HepG2 (cell line): ENCODE results near the gene RING1. TPM values are rescaled to one million over a fixed set of nuclear protein-coding genes. Genes with fewer than 3 reads are reported as not detected.

Experiments
- CCAR2 ChIP-seq: fragments of 200-400 bp; formaldehyde crosslinking; optimal IDR thresholded peaks from 2 replicates; pipeline ENCODE3; 2018; ENCODE audit warnings: low read depth, mild to moderate bottlenecking, low read length, moderate library complexity
- CHD4 ChIP-seq: fragments of 200-600 bp; sonication (generic); IDR thresholded peaks from 2 replicates; pipeline ENCODE4 v1.7.0; 2017; ENCODE audit warnings: mild to moderate bottlenecking, low read length, borderline replicate concordance
- ELF3 ChIP-seq: IDR thresholded peaks from 2 replicates; pipeline ENCODE4 v1.6.1; 2016; ENCODE audit warnings: missing genetic modification reagents, missing compliant biosample characterization
- GATA4 ChIP-seq: sonication (generic); IDR thresholded peaks from 2 replicates; pipeline ENCODE4 v1.6.1; 2016; ENCODE audit warnings: antibody characterized with exemption, low read depth, borderline replicate concordance
- GFI1 ChIP-seq: sonication (generic); formaldehyde crosslinking; IDR thresholded peaks from 2 replicates; pipeline ENCODE4 v1.5.0; 2020; ENCODE audit warnings: missing genetic modification reagents, mild to moderate bottlenecking, borderline replicate concordance
- KLF13 ChIP-seq: sonication (generic); formaldehyde crosslinking; IDR thresholded peaks from 2 replicates; pipeline ENCODE4 v1.4.0; 2020; ENCODE audit warnings: mild to moderate bottlenecking, missing genetic modification reagents
- MATR3 ChIP-seq: sonication (generic); formaldehyde crosslinking; IDR thresholded peaks from 2 replicates; pipeline ENCODE4 v1.4.0; 2020; ENCODE audit warnings: missing genetic modification reagents
- NR2C2 ChIP-seq: sonication (generic); formaldehyde crosslinking; IDR thresholded peaks from 2 replicates; pipeline ENCODE4 v1.4.0; 2020; ENCODE audit warnings: missing genetic modification reagents, mild to moderate bottlenecking, moderate library complexity, borderline replicate concordance
- PITX1 ChIP-seq: sonication (generic); formaldehyde crosslinking; IDR thresholded peaks from 2 replicates; pipeline ENCODE4 v1.5.1; 2020; ENCODE audit warnings: mild to moderate bottlenecking, missing genetic modification reagents
- PTBP1 ChIP-seq: fragments of 200-400 bp; formaldehyde crosslinking; IDR thresholded peaks from 2 replicates; pipeline ENCODE4 v1.6.1; 2018; ENCODE audit warnings: low read length, low read depth; ENCODE audit not compliant: poor library complexity, severe bottlenecking
- RNF2 ChIP-seq: fragments of 450-650 bp; conservative IDR thresholded peaks from 2 replicates; pipeline ENCODE4 v1.6.1; 2016; ENCODE audit warnings: low read depth
- SRSF9 ChIP-seq: fragments of 200-400 bp; formaldehyde crosslinking; IDR thresholded peaks from 2 replicates; pipeline ENCODE4 v1.6.1; 2018; ENCODE audit warnings: borderline replicate concordance, mild to moderate bottlenecking, low read depth, low read length; ENCODE audit not compliant: insufficient read depth, poor library complexity, severe bottlenecking
- ZNF652 ChIP-seq: IDR thresholded peaks from 2 replicates; pipeline ENCODE4 v1.6.1; 2016; ENCODE audit warnings: low read depth, borderline replicate concordance
- ZNF790 ChIP-seq: sonication (generic); formaldehyde crosslinking; IDR thresholded peaks from 2 replicates; pipeline ENCODE4 v1.8.0; 2022; ENCODE audit warnings: missing genetic modification reagents, mild to moderate bottlenecking, borderline replicate concordance
- polyA plus RNA-seq, 8 experiments: library from polyadenylated mRNA; depleted of rRNA in 3 of 8; stranded (reverse) in 7 of 8; unstranded in 1 of 8; fragments of >200 nt; fragmentation: Illumina TruSeq in 4 of 8; extraction: Trizol in 4 of 8; gene quantifications; 2 replicates each; pipeline versions ENCODE4 v1.2.1 to v1.2.3, GENCODE V29; 2011 to 2016; ENCODE audit warnings: low read depth in 4 of 8, missing spikeins in 1 of 8, mixed read lengths in 1 of 8; ENCODE audit not compliant: insufficient read depth in 1 of 8
- total RNA-seq, 5 experiments: library from RNA; depleted of rRNA; stranded (reverse); fragments of >200 nt; fragmentation: Illumina TruSeq; extraction: Trizol; gene quantifications; 2 replicates each; pipeline ENCODE4 v1.2.3, GENCODE V29; 2016; ENCODE audit warnings: low read depth in 1 of 5
- TF ChIP-seq, protein P1 (sequence below): sonication (generic); formaldehyde crosslinking; IDR thresholded peaks from 2 replicates; pipeline ENCODE4 v1.8.1; 2022; ENCODE audit warnings: low read depth, mild to moderate bottlenecking, missing genetic modification reagents
- TF ChIP-seq, protein P2 (sequence below): sonication (generic); formaldehyde crosslinking; IDR thresholded peaks from 2 replicates; pipeline ENCODE4 v1.4.0; 2020; ENCODE audit warnings: mild to moderate bottlenecking, missing genetic modification reagents
- TF ChIP-seq, protein P3 (sequence below): sonication (generic); formaldehyde crosslinking; IDR thresholded peaks from 2 replicates; pipeline ENCODE4 v1.5.0; 2020; ENCODE audit warnings: missing genetic modification reagents, mild to moderate bottlenecking, borderline replicate concordance
- TF ChIP-seq, protein P4 (sequence below): sonication (generic); formaldehyde crosslinking; conservative IDR thresholded peaks from 2 replicates; pipeline ENCODE4 v1.4.0; 2020; ENCODE audit warnings: missing genetic modification reagents
- TF ChIP-seq, protein P5 (sequence below): IDR thresholded peaks from 2 replicates; pipeline ENCODE4 v1.6.1; 2012; ENCODE audit warnings: low read depth, low read length, improper control_type of control experiment

RING1 gene
- total and polyA plus RNA-seq, 2 of the 13 experiments (the other 11 are each of a cell fraction or from before 2014, with no cell fraction given): 23.9 to 33.6 TPM

DNA sequence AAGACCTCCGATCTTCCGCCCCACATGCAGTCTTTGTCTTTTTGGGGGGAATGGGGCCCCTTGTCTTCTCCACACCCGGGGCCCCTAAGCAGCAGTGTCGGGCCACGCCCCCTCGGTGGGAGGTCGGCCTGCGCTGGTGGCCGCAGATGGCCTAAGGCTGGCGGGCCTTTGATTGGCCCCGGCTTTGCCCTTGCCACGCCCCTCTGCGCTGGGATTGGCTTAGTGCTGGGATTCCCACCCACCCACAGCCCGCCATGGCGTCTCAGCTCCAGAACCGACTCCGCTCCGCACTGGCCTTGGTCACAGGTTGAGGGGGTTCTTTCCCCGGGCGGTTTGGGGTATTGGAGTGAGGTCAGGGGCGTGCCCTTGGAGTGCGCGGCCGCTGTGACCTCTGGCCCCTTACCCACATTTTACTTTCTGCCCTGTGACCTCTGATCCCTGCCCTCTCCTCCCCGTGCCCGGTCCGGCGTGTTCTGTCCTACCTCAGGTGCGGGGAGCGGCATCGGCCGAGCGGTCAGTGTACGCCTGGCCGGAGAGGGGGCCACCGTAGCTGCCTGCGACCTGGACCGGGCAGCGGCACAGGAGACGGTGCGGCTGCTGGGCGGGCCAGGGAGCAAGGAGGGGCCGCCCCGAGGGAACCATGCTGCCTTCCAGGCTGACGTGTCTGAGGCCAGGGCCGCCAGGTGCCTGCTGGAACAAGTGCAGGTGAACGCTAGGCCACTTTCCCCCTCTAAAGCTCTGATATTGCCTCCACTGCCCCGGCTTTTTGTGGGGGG is 3.7 kb upstream of the RING1 start, which contains the start of gene HSD17B8 (continued):
- TF ChIP-seq SRSF9 (no peak), RNF2 (no peak), NR2C2 (peak; percentile 94), PITX1 (CRISPR knock-in tag) (no peak), ZNF652 (CRISPR knock-in tag) (no peak), MATR3 (CRISPR knock-in tag) (no peak), CHD4 (no peak), CCAR2 (no peak), PTBP1 (peak; percentile 94), GATA4 (0 out of 2 replicates have a peak, but pooled peaks have one; percentile 54), GFI1 (CRISPR knock-in tag) (no peak), ELF3 (CRISPR knock-in tag) (no peak), KLF13 (CRISPR knock-in tag) (no peak; the same call in 1 of the 2 replicates), ZNF790 (peak; percentile 77; the same call in 1 of the 2 replicates)
- TF ChIP-seq, protein P1, sequence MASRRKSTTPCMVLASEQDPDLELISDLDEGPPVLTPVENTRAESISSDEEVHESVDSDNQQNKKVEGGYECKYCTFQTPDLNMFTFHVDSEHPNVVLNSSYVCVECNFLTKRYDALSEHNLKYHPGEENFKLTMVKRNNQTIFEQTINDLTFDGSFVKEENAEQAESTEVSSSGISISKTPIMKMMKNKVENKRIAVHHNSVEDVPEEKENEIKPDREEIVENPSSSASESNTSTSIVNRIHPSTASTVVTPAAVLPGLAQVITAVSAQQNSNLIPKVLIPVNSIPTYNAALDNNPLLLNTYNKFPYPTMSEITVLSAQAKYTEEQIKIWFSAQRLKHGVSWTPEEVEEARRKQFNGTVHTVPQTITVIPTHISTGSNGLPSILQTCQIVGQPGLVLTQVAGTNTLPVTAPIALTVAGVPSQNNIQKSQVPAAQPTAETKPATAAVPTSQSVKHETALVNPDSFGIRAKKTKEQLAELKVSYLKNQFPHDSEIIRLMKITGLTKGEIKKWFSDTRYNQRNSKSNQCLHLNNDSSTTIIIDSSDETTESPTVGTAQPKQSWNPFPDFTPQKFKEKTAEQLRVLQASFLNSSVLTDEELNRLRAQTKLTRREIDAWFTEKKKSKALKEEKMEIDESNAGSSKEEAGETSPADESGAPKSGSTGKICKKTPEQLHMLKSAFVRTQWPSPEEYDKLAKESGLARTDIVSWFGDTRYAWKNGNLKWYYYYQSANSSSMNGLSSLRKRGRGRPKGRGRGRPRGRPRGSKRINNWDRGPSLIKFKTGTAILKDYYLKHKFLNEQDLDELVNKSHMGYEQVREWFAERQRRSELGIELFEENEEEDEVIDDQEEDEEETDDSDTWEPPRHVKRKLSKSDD (CRISPR knock-in tag): peak; percentile 90; the same call in 1 of the 2 replicates
- TF ChIP-seq, protein P2, sequence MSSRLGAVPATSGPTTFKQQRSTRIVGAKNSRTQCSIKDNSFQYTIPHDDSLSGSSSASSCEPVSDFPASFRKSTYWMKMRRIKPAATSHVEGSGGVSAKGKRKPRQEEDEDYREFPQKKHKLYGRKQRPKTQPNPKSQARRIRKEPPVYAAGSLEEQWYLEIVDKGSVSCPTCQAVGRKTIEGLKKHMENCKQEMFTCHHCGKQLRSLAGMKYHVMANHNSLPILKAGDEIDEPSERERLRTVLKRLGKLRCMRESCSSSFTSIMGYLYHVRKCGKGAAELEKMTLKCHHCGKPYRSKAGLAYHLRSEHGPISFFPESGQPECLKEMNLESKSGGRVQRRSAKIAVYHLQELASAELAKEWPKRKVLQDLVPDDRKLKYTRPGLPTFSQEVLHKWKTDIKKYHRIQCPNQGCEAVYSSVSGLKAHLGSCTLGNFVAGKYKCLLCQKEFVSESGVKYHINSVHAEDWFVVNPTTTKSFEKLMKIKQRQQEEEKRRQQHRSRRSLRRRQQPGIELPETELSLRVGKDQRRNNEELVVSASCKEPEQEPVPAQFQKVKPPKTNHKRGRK (CRISPR knock-in tag): no peak
- TF ChIP-seq, protein P3, sequence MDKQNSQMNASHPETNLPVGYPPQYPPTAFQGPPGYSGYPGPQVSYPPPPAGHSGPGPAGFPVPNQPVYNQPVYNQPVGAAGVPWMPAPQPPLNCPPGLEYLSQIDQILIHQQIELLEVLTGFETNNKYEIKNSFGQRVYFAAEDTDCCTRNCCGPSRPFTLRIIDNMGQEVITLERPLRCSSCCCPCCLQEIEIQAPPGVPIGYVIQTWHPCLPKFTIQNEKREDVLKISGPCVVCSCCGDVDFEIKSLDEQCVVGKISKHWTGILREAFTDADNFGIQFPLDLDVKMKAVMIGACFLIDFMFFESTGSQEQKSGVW: no peak
- TF ChIP-seq, protein P4, sequence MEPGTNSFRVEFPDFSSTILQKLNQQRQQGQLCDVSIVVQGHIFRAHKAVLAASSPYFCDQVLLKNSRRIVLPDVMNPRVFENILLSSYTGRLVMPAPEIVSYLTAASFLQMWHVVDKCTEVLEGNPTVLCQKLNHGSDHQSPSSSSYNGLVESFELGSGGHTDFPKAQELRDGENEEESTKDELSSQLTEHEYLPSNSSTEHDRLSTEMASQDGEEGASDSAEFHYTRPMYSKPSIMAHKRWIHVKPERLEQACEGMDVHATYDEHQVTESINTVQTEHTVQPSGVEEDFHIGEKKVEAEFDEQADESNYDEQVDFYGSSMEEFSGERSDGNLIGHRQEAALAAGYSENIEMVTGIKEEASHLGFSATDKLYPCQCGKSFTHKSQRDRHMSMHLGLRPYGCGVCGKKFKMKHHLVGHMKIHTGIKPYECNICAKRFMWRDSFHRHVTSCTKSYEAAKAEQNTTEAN (CRISPR knock-in tag): 0 out of 2 replicates have a peak, but pooled peaks have one; percentile 32
- TF ChIP-seq, protein P5, sequence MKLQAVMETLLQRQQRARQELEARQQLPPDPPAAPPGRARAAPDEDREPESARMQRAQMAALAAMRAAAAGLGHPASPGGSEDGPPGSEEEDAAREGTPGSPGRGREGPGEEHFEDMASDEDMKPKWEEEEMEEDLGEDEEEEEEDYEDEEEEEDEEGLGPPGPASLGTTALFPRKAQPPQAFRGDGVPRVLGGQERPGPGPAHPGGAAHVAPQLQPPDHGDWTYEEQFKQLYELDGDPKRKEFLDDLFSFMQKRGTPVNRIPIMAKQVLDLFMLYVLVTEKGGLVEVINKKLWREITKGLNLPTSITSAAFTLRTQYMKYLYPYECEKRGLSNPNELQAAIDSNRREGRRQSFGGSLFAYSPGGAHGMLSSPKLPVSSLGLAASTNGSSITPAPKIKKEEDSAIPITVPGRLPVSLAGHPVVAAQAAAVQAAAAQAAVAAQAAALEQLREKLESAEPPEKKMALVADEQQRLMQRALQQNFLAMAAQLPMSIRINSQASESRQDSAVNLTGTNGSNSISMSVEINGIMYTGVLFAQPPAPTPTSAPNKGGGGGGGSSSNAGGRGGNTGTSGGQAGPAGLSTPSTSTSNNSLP: no peak
